AG09319 (cell line): ENCODE results near the gene TSPAN14.
A peak's percentile ranks its signal among the peaks of the same experiment; 100 is the strongest.

ENCODE experiments used
- DNase-seq: peaks from one replicate; pipeline ENCODE4 v3.0.0-alpha.2; 2010; ENCODE audit warnings: low read depth; ENCODE audit errors: extremely low read depth
- TF ChIP-seq, protein P1 (sequence below): IDR thresholded peaks from 2 replicates; pipeline ENCODE4 v1.5.1; 2011; ENCODE audit warnings: low read depth, mild to moderate bottlenecking, inconsistent platforms, low read length, moderate library complexity

The TSPAN14 gene

DNA sequence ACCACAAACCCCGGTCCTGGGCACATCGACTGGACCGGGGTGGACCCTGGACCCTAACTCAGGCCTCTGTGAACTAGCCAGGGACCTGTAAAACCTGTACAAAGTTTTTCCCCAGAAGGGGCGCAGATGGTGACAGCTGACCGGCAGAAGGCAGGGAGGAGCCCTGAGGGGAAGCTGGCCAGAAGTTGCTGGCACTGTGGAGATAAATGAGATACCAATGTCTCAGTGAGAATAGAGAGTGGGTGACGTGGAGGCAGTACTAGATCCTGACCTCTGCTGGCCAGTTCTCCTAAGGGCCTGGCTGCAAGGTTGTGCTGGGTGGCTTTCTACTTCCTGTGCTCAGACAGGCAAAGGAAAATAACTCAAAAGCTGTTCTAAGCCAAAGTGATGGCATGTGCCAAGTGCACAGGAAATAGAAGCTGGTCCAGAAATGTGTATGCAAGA, 10.6 kb upstream of the TSPAN14 start:
- DNase-seq = no peak
- TF ChIP-seq, protein P1, sequence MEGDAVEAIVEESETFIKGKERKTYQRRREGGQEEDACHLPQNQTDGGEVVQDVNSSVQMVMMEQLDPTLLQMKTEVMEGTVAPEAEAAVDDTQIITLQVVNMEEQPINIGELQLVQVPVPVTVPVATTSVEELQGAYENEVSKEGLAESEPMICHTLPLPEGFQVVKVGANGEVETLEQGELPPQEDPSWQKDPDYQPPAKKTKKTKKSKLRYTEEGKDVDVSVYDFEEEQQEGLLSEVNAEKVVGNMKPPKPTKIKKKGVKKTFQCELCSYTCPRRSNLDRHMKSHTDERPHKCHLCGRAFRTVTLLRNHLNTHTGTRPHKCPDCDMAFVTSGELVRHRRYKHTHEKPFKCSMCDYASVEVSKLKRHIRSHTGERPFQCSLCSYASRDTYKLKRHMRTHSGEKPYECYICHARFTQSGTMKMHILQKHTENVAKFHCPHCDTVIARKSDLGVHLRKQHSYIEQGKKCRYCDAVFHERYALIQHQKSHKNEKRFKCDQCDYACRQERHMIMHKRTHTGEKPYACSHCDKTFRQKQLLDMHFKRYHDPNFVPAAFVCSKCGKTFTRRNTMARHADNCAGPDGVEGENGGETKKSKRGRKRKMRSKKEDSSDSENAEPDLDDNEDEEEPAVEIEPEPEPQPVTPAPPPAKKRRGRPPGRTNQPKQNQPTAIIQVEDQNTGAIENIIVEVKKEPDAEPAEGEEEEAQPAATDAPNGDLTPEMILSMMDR = peak; percentile 53

DNA sequence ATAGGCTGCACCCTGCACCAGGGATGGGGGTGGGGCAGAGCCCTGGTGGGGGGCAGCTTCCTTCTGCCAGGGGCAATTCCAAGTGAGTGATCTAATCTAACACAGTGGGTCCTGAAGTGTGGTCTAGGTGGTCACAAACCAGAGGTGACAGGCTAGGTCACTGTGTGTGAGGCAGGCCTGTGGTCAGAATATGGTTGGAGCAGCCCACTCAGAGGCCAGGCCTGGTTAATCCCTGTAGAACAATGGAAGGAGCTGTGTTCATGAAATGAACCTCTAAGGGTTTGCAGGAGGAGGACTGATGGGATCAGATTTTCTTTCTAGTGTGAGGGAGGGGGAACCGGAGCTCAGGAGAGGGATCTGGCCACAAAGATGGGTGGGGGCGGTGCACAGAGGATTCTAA, 10.0 kb upstream of the TSPAN14 start:
- TF ChIP-seq, protein P1 = no peak
- no peak for DNase-seq

DNA sequence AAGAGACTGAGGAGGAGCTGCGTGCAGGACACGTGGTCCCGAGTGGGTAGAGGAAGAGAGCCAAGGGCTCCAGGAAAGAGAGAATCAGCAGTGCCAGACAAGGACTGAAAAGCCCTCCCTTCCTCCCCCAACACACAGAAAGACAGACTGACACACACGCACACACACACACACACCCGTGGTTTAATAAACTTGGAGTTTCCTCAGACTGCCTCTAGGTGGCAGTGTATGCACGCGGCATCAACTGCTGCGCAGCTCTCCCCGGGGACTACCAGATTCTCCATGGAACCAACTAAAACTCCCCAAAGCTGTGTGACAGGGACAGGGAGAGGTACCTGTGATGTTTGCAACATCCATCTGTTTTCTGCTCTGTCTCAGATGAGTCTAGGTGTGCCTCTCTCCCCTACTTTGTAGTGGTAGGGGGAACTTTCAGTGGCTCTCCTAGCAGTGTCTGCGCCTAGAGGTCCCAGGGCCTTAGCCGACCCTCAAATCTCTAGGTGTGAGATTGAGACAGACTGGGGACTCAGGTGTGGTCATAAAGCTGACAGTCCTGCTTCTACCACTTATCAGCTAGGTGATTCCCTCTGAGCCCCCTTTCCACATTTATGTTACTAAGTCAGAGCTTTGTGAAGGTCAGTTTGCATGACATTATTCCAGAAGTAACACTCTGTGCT, 9.3 kb upstream of the TSPAN14 start:
- TF ChIP-seq, protein P1 = peak; percentile 88
- peak; percentile 63 for DNase-seq

DNA sequence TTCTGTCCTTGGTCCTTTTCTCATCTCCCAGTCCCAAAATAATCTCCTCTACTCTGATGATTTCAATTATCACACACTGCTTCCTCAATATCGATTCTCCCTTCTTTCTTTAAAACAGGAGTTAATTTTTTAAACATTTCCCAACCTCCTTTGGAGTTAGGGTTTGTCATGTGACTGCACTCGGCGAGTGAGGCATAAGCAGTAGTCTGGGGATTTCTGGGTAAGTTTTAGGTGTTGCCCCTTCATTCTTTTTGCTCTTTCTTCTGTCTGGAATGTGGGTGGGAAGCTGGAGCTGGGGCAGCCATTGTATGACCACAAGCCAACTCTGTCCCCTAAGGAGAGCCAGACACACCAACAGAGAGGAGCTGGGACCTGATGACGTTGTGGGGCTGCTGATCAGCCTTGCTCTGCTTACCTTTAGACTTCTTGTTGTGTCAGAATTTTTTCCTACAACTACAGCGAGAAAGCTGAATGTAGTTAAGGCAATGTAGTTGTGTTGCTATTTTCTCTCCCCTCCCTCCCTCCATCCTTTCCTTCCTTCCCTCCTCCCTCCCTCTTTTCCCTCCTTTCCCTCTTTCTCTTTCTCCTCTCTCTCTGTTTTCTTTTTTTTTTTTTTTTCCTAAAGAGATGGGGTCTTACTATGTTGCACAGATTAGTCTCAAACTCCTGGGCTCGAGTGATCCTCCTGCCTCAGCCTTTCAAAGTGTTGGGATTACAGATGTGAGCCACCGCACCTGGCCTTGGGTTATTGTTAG, 6.5 kb upstream of the TSPAN14 start:
- no peak for DNase-seq
- TF ChIP-seq, protein P1 = no peak

DNA sequence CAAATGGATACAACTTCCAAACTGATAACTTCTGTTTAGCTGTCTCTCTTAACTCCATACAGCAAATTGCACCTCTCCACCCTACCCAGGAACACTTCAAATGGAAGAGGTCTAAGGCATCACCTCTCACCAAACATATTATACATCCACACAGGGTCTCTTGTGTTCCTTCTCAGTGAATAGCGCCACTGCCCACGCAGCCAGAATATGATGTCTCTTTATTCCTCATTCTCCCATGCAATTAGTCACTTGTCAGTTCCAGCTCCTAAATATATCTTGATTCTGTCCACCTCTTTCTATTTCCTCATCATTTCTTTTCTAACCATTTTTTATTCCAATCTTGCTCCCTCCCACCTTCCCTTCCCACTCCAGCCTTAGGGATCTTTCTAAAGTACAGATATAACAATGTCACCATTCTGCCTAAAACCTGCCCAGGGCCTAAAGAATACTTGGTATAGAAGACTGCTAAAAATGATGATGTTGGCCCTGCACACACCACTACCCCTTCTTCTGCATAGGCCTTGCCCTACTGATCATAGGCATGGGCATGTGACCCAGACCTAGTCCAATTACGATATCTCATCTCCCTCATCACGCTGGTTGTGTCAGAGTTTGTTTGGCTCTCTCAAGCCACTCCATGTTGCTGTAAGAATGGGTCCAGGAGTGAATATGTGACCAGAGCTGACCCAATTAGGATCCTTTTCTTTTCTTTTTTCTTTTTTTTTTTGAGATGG, 5.7 kb upstream of the TSPAN14 start:
- no peak for DNase-seq
- TF ChIP-seq, protein P1 = no peak

DNA sequence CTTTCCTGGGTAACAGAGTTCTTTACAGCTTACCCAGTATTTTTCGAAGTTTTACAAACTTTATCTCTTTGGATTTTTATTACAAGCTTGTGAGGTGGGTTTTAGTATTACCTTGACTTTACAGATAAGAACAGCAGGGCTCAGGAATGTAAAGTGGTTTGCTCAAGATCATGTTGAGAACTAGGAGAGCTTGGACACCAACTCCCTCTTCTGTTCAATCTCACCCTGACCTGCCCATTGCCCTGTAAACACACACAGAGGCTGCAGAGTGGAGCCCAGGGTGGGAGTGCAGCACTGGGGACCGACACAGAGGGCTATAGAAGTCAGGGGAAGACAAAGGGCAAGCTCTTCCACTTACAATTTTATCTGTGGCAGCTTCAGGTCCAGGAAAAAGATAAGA, 4.6 kb upstream of the TSPAN14 start:
- no peak for DNase-seq
- TF ChIP-seq, protein P1 = no peak

DNA sequence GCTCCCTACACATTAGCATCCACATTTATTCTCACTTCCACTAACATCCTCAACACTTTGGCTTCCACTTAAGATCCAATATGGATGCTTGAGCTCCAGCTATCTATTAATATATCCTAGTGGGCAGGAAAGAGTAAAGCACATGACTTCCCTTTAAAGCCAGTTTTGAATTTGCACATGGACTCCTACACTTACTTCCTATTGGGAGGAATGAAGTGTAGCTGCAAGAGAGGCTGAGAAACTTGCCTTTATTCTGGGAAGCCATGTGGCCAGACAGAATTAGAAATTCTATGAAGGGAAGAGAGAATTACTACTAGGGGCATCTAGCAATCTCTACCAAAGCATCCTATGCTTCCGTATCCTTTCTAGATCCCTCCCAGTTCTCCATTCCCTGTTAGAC, 3.0 kb upstream of the TSPAN14 start:
- DNase-seq = no peak
- TF ChIP-seq, protein P1 = no peak
